Stimulated activated CD8-positive, alpha-beta memory T cell treated with anti-CD3 and anti-CD28 coated beads, Interleukin-7, amount 100 ng/mL, for 1 hour (primary cell): ENCODE measurements around the gene PEX5.
"Not testable (repeated sequence)": the region's sequence is repeated elsewhere in the genome, so short reads cannot be mapped to it uniquely, and the experiment has no call there.

Experiments
- DNase-seq, 2 donors: peaks; one replicate each; pipeline ENCODE4 v3.0.0-alpha.2; 2020; ENCODE audit warnings: low read depth in 2 of 2

Gene PEX5

DNA sequence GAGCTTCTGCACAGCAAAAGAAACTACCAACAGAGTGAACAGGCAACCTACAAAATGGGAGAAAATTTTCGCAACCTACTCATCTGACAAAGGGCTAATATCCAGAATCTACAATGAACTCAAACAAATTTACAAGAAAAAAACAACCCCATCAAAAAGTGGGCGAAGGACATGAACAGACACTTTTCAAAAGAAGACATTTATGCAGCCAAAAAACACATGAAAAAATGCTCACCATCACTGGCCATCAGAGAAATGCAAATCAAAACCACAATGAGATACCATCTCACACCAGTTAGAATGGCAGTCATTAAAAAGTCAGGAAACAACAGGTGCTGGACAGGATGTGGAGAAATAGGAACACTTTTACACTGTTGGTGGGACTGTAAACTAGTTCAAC is 24.3 kb downstream of the PEX5 start:
- DNase-seq, result not testable (repeated sequence)

DNA sequence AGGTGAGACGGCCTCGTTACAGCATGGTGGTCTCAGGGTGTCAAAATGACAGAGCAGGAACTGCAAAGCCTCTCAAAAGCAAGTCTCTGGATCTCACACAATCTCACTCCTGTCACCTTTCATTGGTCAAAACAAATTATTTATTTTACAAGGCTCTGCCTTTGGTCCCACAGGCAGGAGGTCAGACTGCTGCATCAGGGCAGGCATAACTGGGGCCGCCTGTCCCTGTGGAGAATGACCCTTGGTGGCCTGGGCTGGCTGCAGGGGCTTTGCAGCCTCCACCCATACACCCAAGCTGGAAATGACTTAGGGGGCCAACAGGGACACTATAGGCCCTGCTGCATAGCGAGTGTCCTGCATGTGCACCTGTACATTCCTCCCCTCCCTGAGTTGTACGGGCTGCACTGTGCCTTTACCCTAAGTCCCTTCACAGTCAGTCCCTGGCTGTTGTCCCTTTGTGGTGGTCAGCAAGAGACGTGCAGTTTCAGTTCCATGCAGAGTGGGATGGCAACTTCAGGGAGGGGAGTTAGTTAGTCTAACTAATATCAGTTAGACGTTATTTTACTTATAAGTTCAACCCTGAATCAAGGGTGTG is 28.1 kb downstream of the PEX5 start:
- no peak for DNase-seq

DNA sequence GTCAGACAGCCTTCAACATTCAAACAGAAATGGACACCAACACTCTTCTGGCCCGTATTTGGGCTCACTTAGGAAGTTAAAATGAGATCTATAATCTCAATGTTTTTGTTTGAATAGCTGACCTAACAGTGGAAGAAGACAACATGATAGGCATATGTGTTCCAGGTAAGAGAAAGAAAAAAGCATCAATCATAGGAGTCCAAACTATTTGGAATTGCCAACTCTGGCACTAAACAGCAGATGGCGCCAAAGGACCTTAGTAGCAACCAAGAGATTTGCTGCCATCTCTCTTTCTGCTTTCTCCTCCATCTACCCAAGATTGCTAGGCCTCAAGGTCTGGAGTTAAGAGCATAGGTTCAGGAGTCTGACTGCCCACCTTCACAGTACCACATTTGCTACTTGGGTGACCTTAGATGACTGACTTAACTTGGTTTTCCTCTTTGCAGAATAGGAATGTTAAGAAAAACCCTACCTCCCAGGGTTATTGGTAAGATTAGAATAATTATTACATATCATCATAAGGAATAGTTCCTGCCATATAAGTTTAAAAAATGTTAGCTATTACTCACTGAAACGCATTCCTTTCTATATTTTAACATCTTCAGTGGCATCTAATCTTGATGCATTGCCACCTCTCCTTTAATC is 30.2 kb downstream of the PEX5 start:
- peak; percentile 41 to 51 for DNase-seq

DNA sequence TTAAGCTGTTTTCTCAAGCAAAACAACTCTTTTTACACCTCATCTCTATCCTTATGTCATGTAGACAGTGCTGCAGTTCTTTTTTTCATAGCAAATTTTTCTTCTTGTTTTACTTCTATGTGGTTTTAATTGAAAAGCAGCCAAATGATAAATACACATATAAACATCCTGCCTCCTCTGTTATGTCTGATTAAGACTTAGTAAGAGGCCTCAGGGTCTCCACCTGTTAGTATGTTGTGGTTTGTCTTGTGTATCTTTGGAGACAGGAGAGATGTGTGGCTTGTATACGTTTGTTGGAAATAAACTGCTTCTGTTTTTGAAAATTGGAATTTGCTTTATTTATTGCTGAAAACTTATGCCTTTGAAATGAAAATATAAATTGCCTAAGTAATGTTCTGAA is 32.0 kb downstream of the PEX5 start:
- no peak for DNase-seq

DNA sequence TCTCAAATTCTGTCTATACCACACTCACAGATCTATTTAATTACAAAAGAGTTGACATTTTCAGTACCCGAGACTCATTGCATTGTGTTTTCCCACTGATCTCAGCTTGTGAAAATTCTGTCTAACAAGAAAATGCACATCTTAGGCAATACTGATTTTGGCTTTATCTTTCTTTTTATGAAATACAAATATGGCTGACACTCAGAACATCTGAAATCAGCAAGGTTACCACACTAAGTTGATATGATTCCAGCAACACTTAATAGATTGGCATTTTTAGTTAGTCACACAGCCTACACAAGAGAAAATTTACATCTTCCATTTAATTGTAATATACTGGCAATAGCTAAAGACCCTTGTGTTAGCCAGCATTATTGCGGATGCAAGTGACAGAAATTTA is 40.3 kb downstream of the PEX5 start:
- DNase-seq, result no peak

DNA sequence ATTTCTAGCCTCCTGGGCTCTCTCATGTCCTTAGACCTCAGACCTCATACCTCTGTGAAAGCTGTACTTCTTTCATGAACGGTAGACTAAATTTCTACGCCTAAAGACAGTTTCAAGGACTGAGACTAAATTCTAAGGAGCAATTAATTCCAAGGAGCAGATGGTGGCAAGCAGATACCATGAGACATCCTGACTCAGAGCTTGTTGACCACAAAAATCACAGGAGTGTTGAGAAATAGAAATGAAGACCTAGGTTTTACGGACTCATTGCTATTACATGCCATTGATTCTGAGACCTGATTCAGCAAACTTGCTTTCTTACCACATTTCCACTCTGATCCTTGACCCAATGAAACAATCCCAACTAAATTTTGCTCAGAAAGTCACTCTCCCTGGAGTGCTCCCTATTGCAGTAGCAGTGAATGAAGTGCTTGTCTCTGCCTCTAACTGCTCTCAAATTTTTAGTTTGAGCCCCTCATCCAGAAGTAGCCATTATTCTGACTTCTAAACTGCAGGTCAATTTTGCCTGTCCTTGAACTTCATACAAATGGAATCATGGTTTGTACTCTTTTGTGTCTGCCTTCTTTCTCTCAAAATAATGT is 52.0 kb downstream of the PEX5 start:
- no peak for DNase-seq

DNA sequence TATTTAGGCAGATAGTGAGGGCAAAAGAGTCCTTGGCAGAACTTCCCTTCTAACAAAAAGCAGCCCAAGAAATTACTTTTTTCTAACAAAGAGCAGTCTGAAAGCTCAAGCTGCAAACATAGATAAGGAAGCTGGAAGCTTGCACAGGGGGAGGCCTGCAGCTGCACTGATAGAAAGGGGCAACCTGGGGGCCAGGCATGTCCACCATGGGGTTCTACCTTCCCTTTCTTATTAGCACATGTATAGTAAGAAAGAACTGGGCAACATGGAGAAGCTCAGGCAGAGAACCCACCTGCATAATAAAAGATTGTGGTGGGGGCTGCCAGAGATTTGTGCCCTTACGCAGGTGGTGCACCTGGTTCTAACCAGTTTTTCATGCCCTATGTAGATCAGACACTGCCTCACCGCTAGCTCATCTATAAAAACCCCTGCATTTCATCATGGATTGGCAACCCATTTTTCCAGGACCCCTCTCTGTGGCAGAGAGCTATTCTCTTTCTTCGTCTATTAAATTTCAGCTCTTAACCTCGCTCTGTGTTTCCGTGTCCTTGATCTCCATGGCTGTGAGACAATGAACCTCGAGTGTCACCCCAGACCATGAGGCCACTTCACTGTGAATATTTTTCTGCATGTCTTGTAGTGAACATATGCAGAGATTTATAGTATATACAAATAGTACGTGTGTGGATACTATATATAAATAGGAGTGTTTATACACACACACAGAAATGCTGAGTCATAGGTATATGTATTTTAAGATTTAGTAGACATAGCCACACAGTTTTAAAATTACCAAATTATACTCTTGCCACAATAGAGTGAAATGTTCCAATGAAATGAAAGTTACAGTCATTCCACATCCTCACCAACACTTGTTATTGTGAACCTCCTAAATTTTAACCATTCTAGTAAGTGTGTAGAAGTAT is 53.0 kb downstream of the PEX5 start:
- DNase-seq, result no peak

DNA sequence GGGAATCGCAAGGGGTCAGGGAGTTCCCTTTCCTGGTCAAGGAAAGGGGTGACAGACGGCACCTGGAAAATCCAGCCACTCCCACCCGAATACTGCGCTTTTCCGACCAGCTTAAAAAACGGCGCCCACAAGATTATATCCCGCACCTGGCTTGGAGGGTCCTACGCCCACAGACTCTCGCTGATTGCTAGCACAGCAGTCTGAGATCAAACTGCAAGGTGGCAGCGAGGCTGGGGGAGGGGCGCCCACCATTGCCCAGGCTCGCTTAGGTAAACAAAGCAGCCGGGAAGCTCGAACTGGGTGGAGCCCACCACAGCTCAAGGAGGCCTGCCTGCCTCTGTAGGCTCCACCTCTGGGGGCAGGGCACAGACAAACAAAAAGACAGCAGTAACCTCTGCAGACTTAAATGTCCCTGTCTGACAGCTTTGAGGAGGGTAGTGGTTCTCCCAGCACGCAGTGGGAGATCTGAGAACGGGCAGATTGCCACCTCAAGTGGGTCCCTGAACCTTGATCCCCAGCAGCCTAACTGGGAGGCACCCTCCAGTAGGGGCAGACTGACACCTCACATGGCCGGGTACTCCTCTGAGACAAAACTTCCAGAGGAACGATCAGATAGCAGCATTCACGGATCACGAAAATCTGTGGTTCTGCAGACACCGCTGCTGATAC is 62.0 kb downstream of the PEX5 start:
- DNase-seq, result not testable (repeated sequence)

DNA sequence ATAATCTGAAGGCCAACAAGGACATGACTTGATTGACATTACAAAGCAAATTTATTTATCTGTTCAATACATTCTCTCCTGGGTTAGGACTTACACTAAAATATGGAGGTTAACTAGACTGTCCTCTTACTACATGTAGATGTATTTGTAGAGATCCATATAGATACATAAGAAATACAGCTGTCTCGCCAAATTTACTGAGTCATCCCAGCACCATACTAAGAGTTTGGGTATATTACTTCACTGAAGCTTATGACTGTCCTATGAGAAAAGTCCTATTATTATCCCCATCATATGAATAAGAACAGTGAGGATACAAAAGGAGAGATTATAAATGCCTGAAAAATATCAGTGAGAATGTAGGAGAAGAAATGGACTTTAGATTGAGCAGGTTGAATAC is 69.6 kb downstream of the PEX5 start:
- no peak for DNase-seq
